HG03575 (cell line): ENCODE results near the gene INPP5J.
"Not testable (repeated sequence)": the region's sequence is repeated elsewhere in the genome, so short reads cannot be mapped to it uniquely, and the experiment has no call there.

Experiments
- ATAC-seq: cut with Tn5 transposase; IDR thresholded peaks from one replicate; pipeline ENCODE4 v1.9.1; 2021; ENCODE audit not compliant: unreplicated experiment, insufficient number of reproducible peaks, low FRiP score; ENCODE audit errors: extremely low read depth

The INPP5J gene

GRCh38 chr22:31085928-31086327, 36.8 kb upstream of the INPP5J start:
- ATAC-seq = no peak

- no peak for ATAC-seq
Observed at GRCh38 chr22:31086703-31087330, 35.9 kb upstream of the INPP5J start.

- no peak for ATAC-seq
Observed at GRCh38 chr22:31087744-31088215, 35.0 kb upstream of the INPP5J start.

- no peak for ATAC-seq
Observed at GRCh38 chr22:31088233-31088986, 34.4 kb upstream of the INPP5J start.

DNA sequence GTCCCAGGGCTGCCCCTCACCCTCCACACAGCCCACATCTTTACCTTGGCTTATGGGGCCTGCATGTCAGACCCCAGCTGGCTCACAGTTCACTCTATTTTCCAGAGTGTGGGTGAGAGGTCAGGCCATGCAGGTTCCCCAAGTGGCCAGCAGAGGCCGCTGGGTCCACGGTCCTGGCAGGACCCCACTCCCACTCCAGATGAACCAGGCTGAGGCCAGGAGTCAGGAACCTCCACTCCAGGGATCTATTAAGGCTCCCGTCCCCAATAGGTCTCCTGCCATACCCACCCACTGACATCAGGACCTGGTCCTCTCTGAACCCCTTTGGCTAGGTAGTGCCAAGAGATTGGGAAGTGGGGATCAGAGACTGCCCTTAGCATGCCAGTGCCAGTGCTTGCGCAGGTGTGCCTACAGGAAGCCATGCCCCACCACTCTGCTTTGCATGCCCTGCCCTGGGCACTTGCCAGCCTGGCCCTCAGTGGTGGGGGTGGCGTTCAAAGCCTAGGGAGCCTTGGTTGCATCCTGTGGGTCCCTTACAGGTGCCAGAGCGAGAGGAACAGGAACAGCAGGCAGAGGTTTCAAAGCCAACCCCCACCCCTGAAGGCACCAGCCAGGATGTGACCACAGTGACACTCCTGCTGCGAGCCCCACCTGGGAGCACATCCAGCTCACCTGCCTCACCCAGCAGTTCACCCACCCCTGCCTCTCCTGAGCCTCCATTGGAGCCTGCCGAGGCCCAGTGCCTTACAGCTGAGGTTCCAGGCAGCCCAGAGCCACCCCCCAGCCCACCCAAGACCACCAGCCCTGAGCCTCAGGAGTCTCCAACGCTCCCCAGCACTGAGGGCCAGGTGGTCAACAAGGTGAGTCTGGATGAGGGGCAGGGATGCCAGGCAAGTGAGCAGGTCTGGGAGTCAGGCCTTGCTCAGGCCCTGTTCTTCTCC, 33.3 kb upstream of the INPP5J start:
- ATAC-seq = no peak

- no peak for ATAC-seq
Observed at GRCh38 chr22:31090217-31091085, 32.3 kb upstream of the INPP5J start.

- no peak for ATAC-seq
Observed at GRCh38 chr22:31091106-31091975, 31.4 kb upstream of the INPP5J start.

GRCh38 chr22:31092161-31092560, 30.6 kb upstream of the INPP5J start:
- ATAC-seq = no peak

- no peak for ATAC-seq
Observed at GRCh38 chr22:31093086-31093850, 29.5 kb upstream of the INPP5J start.

DNA sequence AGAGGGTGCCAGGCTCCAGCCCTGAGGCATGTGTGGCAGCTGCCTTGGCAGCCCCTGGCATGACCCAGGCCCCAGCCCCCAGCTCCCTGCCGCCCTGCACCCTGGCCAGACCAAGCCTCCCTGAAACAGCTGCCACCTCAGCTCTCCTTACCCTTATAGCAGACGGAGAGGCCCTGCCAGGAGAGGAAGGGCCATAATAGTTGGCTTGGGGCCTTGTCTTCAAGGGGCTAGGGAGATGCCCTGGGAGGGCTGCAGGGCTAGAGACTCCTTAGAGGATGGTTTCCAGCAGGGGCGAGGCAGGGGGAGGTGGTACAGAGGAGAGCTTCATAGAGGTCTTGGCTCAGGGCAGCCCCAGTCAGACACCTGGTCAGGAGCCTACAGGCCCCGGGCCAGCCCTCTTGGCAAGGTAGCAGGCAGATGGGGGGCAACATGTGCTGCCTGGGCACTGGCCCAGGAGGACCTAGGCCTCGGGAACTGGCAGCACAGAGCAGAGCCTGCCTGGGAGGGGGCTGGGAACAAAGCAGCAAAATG, 28.7 kb upstream of the INPP5J start:
- ATAC-seq = no peak

DNA sequence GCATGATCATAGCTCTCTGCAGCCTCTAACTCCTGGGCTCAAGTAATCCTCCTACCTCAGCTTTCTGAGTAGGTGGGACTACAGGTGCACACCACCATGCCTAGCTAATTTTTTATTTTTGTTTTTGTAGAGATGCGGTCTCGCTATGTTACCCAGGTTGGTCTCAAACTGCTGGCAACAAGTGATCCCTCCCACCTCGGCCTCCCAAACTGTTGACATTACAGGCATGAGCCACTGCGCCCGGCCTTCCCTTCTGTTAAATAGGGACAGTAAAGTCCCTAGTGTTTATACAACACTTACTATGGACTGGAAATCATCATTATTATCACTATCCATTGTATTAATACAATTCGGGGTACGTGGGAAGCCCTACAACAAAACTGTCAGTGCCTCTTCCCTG, 28.0 kb upstream of the INPP5J start:
- ATAC-seq = no peak

GRCh38 chr22:31095637-31096249, 27.0 kb upstream of the INPP5J start:
- ATAC-seq = no peak

DNA sequence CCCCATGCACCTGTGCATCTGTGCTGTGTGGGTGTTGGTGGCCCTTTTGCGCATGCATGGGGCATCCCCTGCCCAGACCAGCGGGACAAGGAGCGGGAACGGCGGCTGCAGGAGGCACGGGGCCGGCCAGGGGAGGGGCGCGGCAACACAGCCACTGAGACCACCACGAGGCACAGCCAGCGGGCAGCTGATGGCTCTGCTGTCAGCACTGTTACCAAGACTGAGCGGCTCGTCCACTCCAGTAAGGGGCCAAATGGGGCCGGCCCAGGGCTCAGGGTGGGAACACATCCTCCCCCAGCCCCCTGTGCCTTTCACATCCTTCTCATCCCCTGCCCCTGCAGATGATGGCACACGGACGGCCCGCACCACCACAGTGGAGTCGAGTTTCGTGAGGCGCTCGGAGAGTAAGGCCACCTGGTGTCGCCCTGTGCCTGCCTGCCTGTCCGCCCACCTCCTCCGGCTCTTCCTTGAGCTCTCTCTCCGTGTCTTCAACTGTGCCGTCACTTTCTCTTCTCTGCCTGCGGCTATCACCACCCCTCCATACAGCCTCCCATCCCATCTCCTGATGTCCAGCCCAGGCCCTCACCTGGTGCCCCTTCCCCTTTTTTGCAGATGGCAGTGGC, 26.0 kb upstream of the INPP5J start:
- ATAC-seq = no peak

GRCh38 chr22:31097539-31097938, 25.2 kb upstream of the INPP5J start:
- not testable (repeated sequence) for ATAC-seq

GRCh38 chr22:31097941-31098631, 24.7 kb upstream of the INPP5J start:
- no peak for ATAC-seq
